ENCODE results near the gene SOX8.

SOX8 gene

GRCh38 chr16:959232-960040 is 22.1 kb upstream of the SOX8 start:
- DNase-seq, result no peak

GRCh38 chr16:962366-962765 is 19.2 kb upstream of the SOX8 start:
- no peak for DNase-seq

- no peak for DNase-seq
Measured at GRCh38 chr16:962901-963814, 18.4 kb upstream of the SOX8 start.

GRCh38 chr16:963913-964312 is 17.7 kb upstream of the SOX8 start:
- no peak for DNase-seq

- peak; percentile 67 for DNase-seq
Measured at GRCh38 chr16:964356-965035, 17.1 kb upstream of the SOX8 start.

- DNase-seq, result no peak
Measured at GRCh38 chr16:965036-965395, 16.6 kb upstream of the SOX8 start.

GRCh38 chr16:965487-965886 is 16.1 kb upstream of the SOX8 start:
- no peak for DNase-seq

- no peak for DNase-seq
Measured at GRCh38 chr16:966035-966434, 15.5 kb upstream of the SOX8 start.

GRCh38 chr16:966505-966904 is 15.1 kb upstream of the SOX8 start:
- DNase-seq, result no peak

- no peak for DNase-seq
Measured at GRCh38 chr16:967077-967541, 14.5 kb upstream of the SOX8 start.

GRCh38 chr16:967546-968295 is 13.8 kb upstream of the SOX8 start:
- no peak for DNase-seq

- no peak for DNase-seq
Measured at GRCh38 chr16:968620-969019, 12.9 kb upstream of the SOX8 start.

- DNase-seq, result no peak
Measured at GRCh38 chr16:969508-970385, 11.8 kb upstream of the SOX8 start.

- DNase-seq, result no peak
Measured at GRCh38 chr16:970386-970765, 11.2 kb upstream of the SOX8 start.

- peak; percentile 96 for DNase-seq
Measured at GRCh38 chr16:970766-971581, 10.6 kb upstream of the SOX8 start, which contains the start of gene LMF1. Gene LMF1, minus strand, starts transcription at chr16:970984. Its CDS starts 4 bp downstream, at chr16:970980.

- DNase-seq, result no peak
Measured at GRCh38 chr16:971582-971905, 10.0 kb upstream of the SOX8 start.

GRCh38 chr16:971981-972315 is 9.6 kb upstream of the SOX8 start:
- no peak for DNase-seq

GRCh38 chr16:972316-973002 is 9.1 kb upstream of the SOX8 start:
- no peak for DNase-seq

- no peak for DNase-seq
Measured at GRCh38 chr16:973366-973765, 8.2 kb upstream of the SOX8 start.

- DNase-seq, result no peak
Measured at GRCh38 chr16:974001-974601, 7.5 kb upstream of the SOX8 start.

All from stimulated activated CD4-positive, alpha-beta T cell treated with anti-CD3 and anti-CD28 coated beads, Interleukin-4, amount 100 ng/mL, for 1 hour (primary cell).